GM20431 (cell line): ENCODE results near the gene TMEM178B.
"Not testable (repeated sequence)": the region's sequence is repeated elsewhere in the genome, so short reads cannot be mapped to it uniquely, and the experiment has no call there.

Source experiments
- in situ Hi-C: fragments of 300-500 bp; cut with MseI, MboI; formaldehyde crosslinking; loops from one replicate; pipeline ENCODE4 v1.15.0; 2020; ENCODE audit warnings: low sequenced_read_pairs; ENCODE audit not compliant: unreplicated experiment

The TMEM178B gene

GRCh38 chr7:141073641-141074161, at the start of gene TMEM178B:
Gene TMEM178B (plus strand): TSS chr7:141074064.
- in situ Hi-C loops = no loop called here

- in situ Hi-C loops = loop anchor here (25.0 kb wide), 1 partner anchor 512 kb away; no protein-coding TSS in a partner anchor
Measured at GRCh38 chr7:141024668-141025067, 49.2 kb upstream of the TMEM178B start.

GRCh38 chr7:141027043-141027442, 46.8 kb upstream of the TMEM178B start:
- in situ Hi-C loops = no loop called here

GRCh38 chr7:141028767-141029166, 45.1 kb upstream of the TMEM178B start:
- in situ Hi-C loops = no loop called here

- in situ Hi-C loops = not testable (repeated sequence)
Measured at GRCh38 chr7:141032539-141033323, 41.1 kb upstream of the TMEM178B start.

GRCh38 chr7:141038100-141038499, 35.8 kb upstream of the TMEM178B start:
- in situ Hi-C loops = not testable (repeated sequence)

- in situ Hi-C loops = no loop called here
Measured at GRCh38 chr7:141039376-141039775, 34.5 kb upstream of the TMEM178B start.

- in situ Hi-C loops = no loop called here
Measured at GRCh38 chr7:141042222-141043193, 31.4 kb upstream of the TMEM178B start.

- in situ Hi-C loops = no loop called here
Measured at GRCh38 chr7:141043616-141044015, 30.2 kb upstream of the TMEM178B start.

GRCh38 chr7:141045126-141045841, 28.6 kb upstream of the TMEM178B start:
- in situ Hi-C loops = no loop called here

- in situ Hi-C loops = no loop called here
Measured at GRCh38 chr7:141045842-141046620, 27.8 kb upstream of the TMEM178B start.

GRCh38 chr7:141053626-141054025, 20.2 kb upstream of the TMEM178B start:
- in situ Hi-C loops = no loop called here

- in situ Hi-C loops = no loop called here
Measured at GRCh38 chr7:141055146-141055545, 18.7 kb upstream of the TMEM178B start.

- in situ Hi-C loops = no loop called here
Measured at GRCh38 chr7:141057788-141058187, 16.1 kb upstream of the TMEM178B start.

- in situ Hi-C loops = not testable (repeated sequence)
Measured at GRCh38 chr7:141067856-141068255, 6.0 kb upstream of the TMEM178B start.

- in situ Hi-C loops = no loop called here
Measured at GRCh38 chr7:141071260-141071854, 2.5 kb upstream of the TMEM178B start.

GRCh38 chr7:141071855-141072547, 1.9 kb upstream of the TMEM178B start:
- in situ Hi-C loops = no loop called here

- in situ Hi-C loops = no loop called here
Measured at GRCh38 chr7:141072548-141073172, 1.2 kb upstream of the TMEM178B start.
